ENCODE measurements around the gene RNF144B.

RNF144B gene

GRCh38 chr6:18485660-18486435 lies 98.7 kb downstream of the RNF144B start:
- DNase-seq: no peak

- DNase-seq: no peak
Observed at GRCh38 chr6:18488004-18488403, 100.9 kb downstream of the RNF144B start.

DNA sequence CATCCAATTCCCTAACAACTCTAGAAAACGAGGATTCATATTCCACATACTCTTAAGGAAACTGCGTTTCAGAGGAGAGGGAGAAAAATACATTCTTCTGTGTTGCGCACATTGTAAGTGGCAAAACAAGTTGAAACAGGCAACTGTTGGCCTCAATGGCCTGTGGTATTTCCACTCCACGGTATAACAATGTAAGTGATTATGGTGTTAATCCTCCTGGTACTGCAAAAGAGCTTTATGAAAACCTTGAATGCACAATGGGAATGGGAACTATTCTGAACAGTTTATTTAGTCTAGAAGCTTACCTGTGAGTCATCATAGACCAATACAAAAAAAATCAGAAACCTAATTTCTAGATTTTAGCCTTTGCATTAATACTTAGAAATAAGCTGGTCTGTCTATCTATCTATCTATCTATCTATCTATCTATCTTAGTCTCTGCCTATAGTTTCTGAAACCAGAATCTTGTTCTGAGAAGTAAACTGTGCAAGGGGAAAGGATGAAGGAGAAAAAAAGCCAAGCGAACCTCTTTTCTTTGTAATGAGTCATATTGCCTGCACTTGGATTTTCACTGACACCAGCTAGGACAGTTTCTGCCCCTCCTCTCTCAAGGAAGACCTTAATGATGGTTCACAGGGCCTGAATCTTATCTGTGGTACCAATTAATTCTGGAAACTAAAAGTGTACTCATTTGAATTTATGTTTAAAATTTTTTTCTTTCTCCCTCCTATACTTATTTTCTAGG lies 101.5 kb downstream of the RNF144B start:
- DNase-seq: no peak

DNA sequence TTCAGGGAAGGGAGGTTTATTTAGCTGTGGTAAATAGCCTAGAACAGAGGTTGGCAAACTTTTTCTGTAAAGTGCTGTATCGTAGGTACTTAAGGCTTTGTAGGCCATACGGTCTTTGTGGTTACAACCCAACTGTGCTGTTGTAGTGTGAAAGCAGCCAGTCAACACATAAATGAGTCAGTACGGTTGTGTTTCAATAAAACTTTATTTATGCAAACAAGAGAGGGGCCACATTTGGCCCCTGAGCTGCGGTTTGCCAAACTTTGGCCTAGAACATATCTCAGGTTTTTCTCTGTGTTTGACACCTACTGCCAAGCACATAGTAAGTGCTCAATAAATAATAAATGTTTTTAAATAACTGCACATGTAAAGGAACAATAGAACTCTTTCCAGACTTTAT lies 102.2 kb downstream of the RNF144B start:
- DNase-seq: no peak

DNA sequence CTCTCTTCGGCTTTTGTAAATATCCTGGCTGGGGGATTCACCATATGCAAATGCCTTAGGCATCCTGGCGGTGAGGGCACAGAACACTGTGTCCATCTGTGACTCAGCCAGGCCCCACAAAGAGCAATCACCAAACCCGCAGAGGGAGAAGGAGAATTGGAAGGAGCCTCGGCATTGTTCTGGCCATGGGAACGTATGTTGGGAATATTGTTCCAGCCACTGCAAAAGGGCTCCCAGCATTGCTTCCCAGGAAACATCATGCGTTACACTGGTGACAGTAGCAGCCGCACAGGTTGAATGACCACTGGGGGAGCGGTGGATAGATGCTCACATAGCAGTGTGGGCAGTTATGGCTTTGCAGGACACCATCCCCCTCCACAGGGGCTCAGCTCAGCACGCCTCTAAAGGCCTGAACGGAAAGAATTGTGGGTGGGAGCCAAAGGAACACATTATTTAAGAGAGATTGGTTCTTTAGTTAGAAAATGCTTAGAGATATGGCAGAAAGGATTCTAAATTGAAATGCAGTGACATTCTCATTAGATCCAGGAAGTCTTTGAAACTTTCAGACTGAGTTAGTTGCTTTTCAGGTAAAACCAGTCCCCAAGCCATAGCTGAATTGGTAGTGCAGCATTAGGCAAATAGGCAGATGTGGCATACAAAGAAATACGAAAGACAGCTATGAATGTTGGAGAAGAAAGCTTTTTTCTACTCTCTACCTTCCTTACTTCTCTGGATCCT lies 104.3 kb downstream of the RNF144B start:
- no peak for DNase-seq

DNA sequence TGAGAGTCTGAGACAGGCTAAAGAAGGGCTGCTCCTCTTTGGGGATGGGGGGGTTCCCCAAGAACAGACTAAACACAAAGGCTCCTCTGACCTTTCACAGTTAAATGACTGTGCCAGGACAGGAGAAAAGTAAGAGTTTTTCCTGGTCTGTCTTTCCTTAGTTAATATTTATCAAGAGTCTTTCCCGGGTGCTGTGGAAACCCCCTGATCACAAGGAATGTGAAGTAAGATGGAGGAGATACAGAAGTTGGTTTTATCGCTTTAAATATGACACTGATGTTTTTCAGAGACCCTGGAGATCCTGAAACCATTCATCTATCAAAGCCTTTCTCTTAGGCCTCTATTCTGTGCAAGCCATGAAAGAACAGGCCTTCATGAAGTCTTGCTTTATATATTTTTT lies 105.8 kb downstream of the RNF144B start:
- no peak for DNase-seq

DNA sequence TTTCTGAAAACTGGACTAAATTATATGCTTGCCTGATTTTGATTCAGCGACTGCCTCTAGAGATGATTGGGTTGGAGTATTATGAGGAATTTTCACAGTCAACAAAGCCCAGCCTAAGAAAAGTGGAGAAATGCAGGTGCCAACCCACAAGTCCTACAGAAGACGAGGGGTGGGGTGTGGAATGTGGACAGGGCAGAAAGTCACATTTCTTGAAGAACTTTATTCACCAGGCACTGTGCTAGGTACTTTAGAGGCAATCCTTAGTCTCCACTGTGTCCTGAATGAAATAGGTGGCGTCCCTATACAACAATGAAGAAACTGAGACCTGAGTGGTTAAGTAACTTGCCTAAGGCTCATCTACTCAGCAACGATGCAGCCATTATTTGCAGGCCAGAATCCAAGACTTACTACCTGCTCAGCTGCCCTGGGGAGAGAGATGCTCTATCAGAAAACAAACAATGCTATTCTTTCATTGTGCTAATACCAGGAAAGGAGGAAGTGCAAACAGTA lies 106.3 kb downstream of the RNF144B start:
- DNase-seq: no peak

GRCh38 chr6:18493925-18494324 lies 106.8 kb downstream of the RNF144B start:
- no peak for DNase-seq

DNA sequence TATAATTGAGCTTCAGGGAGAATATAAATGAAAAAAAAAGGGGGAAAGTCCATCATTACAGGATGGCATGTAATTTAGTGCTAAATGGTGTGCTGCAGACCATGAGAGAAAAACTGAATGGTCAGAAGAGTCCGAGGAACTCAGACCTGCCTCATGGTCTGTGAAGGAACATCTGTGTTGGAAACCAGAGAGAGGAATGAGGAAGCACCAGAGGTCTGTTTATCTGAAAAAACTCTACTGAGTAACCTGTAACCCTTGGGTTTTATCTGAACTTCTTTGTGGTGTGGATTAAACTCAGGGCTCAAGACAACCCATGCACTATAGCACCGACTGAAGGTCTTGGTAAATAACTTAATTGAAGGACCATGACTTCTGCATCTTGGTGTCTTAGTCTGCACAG lies 108.1 kb downstream of the RNF144B start:
- DNase-seq: no peak

DNA sequence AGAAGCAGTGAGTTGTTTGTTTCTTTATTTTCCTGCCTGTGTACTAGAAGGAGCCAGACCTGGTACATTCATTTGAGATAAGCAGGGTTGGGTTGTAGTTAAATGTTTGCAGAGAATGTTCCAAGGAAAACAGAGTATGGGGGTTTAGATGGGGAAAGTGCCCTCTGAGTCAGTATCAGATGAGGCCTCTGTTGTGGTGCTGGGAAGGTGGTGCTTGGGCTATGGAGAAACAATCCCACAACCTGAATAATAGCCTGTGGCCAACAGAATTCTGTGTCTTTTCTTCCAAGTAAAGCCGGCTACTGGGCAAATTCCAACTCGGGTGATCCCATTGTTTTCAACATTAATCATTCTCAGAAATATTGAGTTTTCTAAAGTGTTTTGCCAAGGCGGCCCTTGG lies 109.3 kb downstream of the RNF144B start:
- no peak for DNase-seq

GRCh38 chr6:18497006-18497405 lies 109.9 kb downstream of the RNF144B start:
- DNase-seq: no peak

DNA sequence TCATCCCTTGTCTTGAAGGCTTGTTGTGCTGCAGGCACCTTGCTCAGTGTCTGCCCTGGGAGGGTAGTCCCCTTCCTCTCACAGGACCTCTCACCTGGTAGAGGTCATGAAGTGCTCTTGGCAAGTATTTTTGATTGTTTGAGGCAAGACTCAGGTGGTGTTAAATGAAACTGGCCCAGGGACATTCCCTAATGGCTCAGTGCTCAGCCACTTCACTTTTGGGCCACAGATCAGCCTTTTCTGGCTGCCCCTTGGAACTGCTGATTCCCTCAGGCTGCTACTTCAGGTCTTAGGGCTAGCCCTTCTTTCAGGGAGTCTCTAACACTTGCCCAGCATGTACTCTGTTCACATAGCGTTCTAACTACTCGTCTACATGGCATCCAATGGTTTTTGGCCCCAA lies 111.3 kb downstream of the RNF144B start:
- DNase-seq: no peak

GRCh38 chr6:18500921-18501662 lies 113.9 kb downstream of the RNF144B start:
- no peak for DNase-seq

- DNase-seq: peak in 15 of 51 donors; percentile 1 to 48 (median 6)
Observed at GRCh38 chr6:18501663-18502013, 114.5 kb downstream of the RNF144B start.

- no peak for DNase-seq
Observed at GRCh38 chr6:18503206-18503592, 116.0 kb downstream of the RNF144B start.

- peak in 39 of 51 donors; percentile 2 to 79 (median 31) for DNase-seq
Observed at GRCh38 chr6:18503593-18504231, 116.6 kb downstream of the RNF144B start.

GRCh38 chr6:18504232-18504596 lies 117.1 kb downstream of the RNF144B start:
- no peak for DNase-seq

- DNase-seq: no peak
Observed at GRCh38 chr6:18506382-18507017, 119.3 kb downstream of the RNF144B start.

GRCh38 chr6:18507018-18507415 lies 119.9 kb downstream of the RNF144B start:
- no peak for DNase-seq

DNA sequence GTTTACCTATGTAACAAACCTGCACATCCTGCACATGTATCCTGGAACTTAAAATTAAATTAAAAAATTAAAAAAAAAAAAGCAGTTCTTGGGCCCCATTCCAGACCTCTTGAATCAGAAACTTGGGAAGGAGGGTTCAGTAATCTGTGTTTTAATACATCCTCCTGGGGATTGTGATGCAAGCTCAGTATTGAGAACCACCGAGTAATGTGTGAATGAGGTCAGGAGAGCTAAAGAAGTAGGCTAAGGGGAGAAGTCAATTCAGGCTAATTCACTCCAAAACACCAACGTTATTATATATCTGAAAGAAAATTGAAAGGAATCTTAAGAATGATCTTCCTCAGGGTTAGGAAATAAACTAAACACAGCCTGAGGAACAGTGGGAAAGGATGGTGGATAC lies 120.4 kb downstream of the RNF144B start:
- no peak for DNase-seq

All from hypothalamus (tissue), 51 donors.